Inferior parietal cortex (tissue), 1 donor: Measurements from ENCODE around the gene OR2AP1.
"Not testable (repeated sequence)": the region's sequence is repeated elsewhere in the genome, so short reads cannot be mapped to it uniquely, and the experiment has no call there.

Experiments used
- DNase-seq: peaks from one replicate; pipeline ENCODE4 v3.0.0-alpha.2; 2016; ENCODE audit errors: extremely low spot score

The OR2AP1 gene

DNA sequence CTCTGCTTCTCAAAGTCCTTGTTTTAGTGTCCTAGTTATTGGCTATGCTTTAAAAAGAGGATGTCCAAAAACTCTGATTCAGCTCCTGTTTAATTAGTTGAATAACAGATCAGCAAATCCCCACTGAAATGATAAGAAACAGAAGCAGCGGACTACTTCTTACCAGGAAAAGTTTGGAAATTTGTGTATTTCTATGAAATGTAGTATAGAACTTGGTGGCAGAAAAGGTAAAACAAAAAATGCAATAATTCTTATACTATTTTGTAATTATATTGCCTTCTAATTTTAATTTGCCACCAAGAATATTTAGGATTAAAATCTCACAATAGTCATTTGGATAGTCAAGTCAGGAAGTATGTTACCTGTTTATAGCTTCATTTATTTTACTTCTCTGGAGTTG is at the start of gene OR2AP1:
TSS of gene OR2AP1 (plus strand) at position 301 of the 400 bp plus-strand sequence. CDS start 1,947 bp downstream, outside the sequence.
- DNase-seq = no peak

- not testable (repeated sequence) for DNase-seq
These were observed 24.0 kb upstream of the OR2AP1 start for GRCh38 chr12:55548235-55548634.

DNA sequence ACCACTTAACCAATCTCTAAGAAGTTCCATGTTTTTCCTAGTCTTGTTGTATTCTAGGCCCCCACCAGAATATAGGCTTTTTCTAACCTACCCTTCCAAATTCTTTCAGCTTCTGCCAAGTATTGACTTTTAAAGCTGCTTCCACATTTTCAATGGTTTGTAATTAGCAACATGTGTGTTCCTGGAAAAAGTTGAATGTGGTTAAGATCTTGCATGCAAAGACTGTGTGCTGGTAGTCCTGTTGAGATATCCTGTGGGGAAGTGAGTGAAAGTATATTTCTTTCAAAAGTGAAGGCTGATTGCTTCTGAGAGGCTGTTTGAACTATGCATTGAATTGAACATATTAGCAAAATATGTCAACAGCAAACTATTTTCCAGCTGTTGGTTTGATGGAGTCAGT is 23.5 kb upstream of the OR2AP1 start:
- DNase-seq = no peak

DNA sequence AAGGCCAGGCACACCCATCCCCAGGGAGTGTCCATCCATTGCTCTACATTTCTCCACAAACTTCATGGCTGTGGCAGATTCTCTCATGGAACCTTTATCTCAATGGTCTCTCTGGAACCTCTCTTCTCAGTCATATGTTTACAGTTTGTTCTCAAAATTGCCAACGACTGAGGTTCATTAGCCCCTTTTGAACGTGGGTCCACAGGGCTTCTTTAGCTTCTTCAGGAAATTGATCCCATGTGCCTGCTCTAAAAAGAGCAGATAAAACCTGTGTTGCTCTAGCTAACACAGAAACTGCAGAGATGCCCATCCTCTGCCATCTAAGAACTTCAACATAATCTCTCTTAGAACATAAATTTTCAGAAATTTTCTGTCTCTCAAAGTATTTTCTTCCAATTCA is 23.0 kb upstream of the OR2AP1 start, which contains the start of gene OR6C4:
TSS of gene OR6C4 (plus strand) at position 301 of the 400 bp plus-strand sequence. CDS start 1,625 bp downstream, outside the sequence.
- DNase-seq = no peak

DNA sequence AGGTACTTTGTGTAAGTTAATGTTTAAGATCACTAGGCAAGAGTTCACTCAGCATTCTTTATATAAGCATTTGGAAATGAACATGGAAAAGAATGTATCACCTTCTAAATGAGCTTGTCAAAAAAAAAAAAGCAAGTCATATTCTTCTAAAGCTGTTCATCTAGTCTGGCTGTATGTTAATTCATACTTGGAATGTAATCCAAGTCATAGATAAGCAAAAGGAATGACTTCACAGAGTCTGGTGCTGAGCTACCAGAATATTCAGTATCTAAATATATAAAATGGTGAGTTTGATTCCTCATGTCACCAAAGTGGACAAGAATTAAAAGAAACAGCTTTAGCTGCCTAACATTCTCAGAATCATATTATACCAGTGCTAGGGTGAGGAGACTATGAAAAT is 18.0 kb upstream of the OR2AP1 start:
- no peak for DNase-seq

- DNase-seq = not testable (repeated sequence)
These were observed 2.2 kb upstream of the OR2AP1 start for GRCh38 chr12:55570060-55570459.

DNA sequence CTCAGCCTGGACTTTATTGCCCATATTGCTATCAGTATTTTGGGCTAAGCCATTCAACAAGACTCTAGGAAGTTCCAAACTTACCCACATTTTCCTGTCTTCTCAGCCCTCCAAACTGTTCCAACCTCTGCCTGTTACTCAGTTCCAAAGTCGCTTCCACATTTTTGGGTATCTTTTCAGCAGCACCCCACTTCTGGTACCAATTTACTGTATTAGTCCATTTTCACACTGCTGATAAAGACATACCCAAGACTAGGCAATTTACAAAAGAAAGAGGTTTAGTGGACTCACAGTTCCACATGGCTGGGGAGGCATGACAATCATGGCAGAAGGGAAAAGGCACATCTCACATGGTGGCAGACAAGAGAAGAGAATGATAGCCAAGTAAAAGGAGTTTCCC is 1.6 kb upstream of the OR2AP1 start:
- not testable (repeated sequence) for DNase-seq

GRCh38 chr12:55582066-55582465 is 9.8 kb downstream of the OR2AP1 start:
- DNase-seq = no peak

GRCh38 chr12:55585817-55586216 is 13.5 kb downstream of the OR2AP1 start:
- DNase-seq = no peak

DNA sequence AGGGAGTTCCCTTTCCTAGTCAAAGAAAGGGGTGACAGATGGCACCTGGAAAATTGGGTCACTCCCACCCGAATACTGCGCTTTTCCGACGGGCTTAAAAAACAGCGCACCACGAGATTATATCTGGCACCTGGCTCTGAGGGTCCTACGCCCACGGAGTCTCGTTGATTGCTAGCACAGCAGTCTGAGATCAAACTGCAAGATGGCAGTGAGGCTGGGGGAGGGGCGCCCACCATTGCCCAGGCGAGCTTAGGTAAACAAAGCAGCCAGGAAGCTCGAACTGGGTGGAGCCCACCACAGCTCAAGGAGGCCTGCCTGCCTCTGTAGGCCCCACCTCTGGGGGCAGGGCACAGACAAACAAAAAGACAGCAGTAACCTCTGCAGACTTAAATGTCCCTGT is 17.9 kb downstream of the OR2AP1 start:
- not testable (repeated sequence) for DNase-seq

DNA sequence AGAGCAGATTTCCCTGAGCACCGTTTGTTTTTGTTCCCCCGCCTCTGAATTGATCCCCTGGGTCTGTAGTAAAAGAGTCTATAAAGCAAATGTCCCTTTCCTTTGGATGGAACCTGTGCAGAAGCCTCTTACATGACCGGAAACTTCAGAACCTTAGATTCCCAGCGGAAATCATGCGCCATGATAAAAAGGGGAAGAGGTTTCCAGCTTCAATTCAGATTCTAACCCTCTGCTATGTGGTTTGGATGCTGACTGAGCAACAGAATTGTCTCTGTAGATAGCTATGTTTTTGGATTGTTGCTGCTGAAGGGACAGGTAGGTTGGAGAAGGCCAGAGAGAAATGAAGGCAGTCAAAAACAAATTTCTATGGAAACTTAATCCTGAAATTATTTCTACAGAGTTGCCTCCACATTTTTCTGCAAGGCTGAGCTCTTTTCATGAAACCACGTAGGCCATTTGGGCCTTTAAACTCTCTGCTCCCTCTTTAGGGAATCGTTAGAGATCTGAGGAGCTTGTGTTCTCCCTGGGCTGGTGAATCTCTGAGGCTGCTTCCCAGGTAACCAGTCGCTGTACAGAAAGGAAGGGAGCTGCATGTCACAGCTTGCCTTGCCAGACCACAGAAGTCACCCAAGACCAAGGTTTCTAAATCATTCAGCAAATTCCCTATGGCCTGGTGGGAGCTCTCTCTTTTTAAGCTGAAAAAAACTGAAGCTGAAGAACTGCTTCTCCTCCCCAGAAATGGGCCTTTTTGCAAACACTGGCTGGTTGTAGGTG is 35.7 kb downstream of the OR2AP1 start:
- DNase-seq = no peak

DNA sequence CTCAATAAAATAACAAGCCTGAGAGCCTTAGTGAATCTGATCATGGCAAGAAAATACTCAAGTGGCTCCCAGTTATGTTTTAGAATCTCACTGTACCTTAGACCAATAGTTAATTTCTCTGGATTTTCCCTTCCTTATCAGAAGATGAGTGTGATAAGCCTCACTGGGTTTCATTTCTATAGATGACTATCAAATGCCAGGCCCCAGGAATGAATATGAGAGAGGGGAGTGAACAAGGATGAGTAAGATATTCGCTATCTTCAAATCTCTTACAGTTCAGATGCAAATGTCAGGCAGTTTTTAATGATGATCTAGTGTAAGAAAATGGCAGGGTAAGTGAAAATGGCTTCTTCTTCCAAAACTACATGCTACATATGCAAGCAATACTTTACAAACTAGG is 38.3 kb downstream of the OR2AP1 start:
- DNase-seq = no peak

GRCh38 chr12:55612646-55613045 is 40.4 kb downstream of the OR2AP1 start:
- DNase-seq = no peak

DNA sequence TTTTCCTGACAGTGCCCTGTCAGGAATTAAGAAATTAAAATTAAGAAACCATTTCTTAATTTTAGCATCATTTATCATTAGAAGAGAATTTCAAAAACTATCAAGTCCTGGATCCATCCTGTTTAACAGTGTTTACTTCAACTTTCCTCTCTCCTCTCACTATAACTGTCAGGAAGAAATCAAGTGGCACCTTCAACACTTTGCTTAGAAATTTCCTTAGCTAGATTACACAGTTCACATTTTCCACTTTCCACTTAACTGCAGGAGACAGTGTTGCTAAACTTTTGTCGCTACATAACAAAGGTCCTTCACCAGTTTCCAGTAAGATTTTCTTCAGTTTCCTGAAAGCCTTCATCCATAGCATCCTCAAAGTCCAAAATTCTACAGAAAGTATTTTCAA is 42.5 kb downstream of the OR2AP1 start:
- DNase-seq = no peak

DNA sequence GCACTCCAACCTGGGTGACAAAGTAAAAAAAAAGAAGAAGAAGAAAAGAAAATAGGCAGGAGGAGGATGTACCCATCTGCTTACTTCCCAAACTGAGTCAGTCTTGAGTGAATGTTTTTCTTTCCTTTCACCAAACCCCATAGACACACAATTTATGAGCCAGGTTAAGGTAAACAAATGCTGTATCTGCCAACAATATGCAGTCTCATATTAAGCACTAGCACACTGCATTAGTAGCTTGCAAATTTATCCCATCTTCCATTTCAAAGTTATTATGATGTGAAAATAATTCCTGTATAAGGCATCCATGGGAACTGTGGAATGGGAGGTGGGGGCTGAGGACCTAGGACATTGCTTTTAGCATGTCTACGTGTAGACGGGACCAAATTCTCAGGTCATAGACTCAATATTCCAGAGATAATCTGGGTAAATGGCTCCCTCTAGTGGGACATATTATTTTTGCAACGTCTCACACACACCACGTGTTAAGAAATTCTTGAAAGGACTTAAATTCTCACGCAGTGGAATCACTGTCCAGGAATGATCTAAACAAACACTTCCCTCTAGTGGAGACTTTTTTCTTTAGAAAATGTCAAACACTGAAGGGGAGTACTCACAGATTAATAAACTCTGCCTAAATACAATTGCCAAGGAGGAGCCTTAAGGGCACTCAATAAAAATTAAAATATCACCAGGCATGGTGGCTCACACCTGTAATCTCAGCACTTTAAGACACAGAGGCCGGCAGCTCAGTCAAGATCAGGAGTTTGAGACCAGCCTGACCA is 47.3 kb downstream of the OR2AP1 start:
- DNase-seq = peak; percentile 96

- DNase-seq = no peak
These were observed 51.8 kb downstream of the OR2AP1 start for GRCh38 chr12:55624056-55624455.
